DOHH2 (cell line): ENCODE measurements around the gene FARS2.

Experiments used
- H3F3A ChIP-seq: fragments of 200-600 bp; sonication (generic), shearing (Covaris generic); 2 replicates; pipeline ENCODE4 v1.6.0; 2016; ENCODE audit warnings: antibody characterized with exemption, mild to moderate bottlenecking; ENCODE audit not compliant: control insufficient read depth, insufficient read depth
- H3K27ac ChIP-seq: fragments of 200-600 bp; sonication (generic); 2 replicates; pipeline ENCODE4 v1.5.1; 2014; ENCODE audit warnings: low read depth, mild to moderate bottlenecking, low read length, moderate library complexity
- H3K27me3 ChIP-seq: fragments of 200-600 bp; sonication (generic); 2 replicates; pipeline ENCODE4 v1.6.1; 2014; ENCODE audit warnings: mild to moderate bottlenecking, low read length, mixed read lengths; ENCODE audit not compliant: control insufficient read depth
- H3K36me3 ChIP-seq: fragments of 200-600 bp; sonication (generic); 2 replicates; pipeline ENCODE4 v1.6.1; 2014; ENCODE audit warnings: mild to moderate bottlenecking, low read length, moderate library complexity, mixed read lengths; ENCODE audit not compliant: control insufficient read depth
- H3K4me1 ChIP-seq: fragments of 200-600 bp; sonication (generic); 2 replicates; pipeline ENCODE4 v1.6.1; 2014; ENCODE audit warnings: mild to moderate bottlenecking, low read length, mixed read lengths; ENCODE audit not compliant: control insufficient read depth
- H3K4me2 ChIP-seq: fragments of 200-600 bp; sonication (generic); 2 replicates; pipeline ENCODE4 v1.6.0; 2014; ENCODE audit warnings: mild to moderate bottlenecking, low read length, moderate library complexity
- H3K4me3 ChIP-seq: fragments of 200-600 bp; sonication (generic); 2 replicates; pipeline ENCODE4 v1.5.1; 2014; ENCODE audit warnings: mild to moderate bottlenecking, low read length, mixed read lengths
- H3K79me2 ChIP-seq: fragments of 200-600 bp; sonication (generic); 2 replicates; pipeline ENCODE4 v1.6.1; 2014; ENCODE audit warnings: mild to moderate bottlenecking, low read length, mixed read lengths; ENCODE audit not compliant: control insufficient read depth
- H3K9me2 ChIP-seq: fragments of 200-600 bp; sonication (generic); replicated peaks from 2 replicates; pipeline ENCODE4 v1.6.1; 2014; ENCODE audit warnings: mild to moderate bottlenecking, low read length, mixed read lengths; ENCODE audit not compliant: control insufficient read depth
- H3K9me3 ChIP-seq: fragments of 200-600 bp; sonication (generic); 2 replicates; pipeline ENCODE4 v1.6.1; 2014; ENCODE audit warnings: antibody characterized with exemption, low read length, mixed read lengths; ENCODE audit not compliant: control insufficient read depth, insufficient read depth
- H4K20me1 ChIP-seq: fragments of 200-600 bp; sonication (generic); 2 replicates; pipeline ENCODE4 v1.6.0; 2014; ENCODE audit warnings: low read depth, mild to moderate bottlenecking, antibody characterized with exemption, low read length, moderate library complexity; ENCODE audit not compliant: control insufficient read depth, insufficient read depth
- EZH2phosphoT487 ChIP-seq: fragments of 200-600 bp; sonication (generic); IDR thresholded peaks from 2 replicates; pipeline ENCODE4 v1.6.1; 2017; ENCODE audit warnings: borderline replicate concordance, mild to moderate bottlenecking, antibody characterized with exemption, low read length, moderate library complexity, mixed read lengths
- TF ChIP-seq, protein P1 (sequence below): fragments of 200-600 bp; sonication (generic); IDR thresholded peaks from one replicate; pipeline ENCODE4 v1.5.1; 2014; ENCODE audit warnings: antibody characterized with exemption, mild to moderate bottlenecking, low read depth, low read length; ENCODE audit not compliant: poor library complexity, severe bottlenecking

The FARS2 gene

DNA sequence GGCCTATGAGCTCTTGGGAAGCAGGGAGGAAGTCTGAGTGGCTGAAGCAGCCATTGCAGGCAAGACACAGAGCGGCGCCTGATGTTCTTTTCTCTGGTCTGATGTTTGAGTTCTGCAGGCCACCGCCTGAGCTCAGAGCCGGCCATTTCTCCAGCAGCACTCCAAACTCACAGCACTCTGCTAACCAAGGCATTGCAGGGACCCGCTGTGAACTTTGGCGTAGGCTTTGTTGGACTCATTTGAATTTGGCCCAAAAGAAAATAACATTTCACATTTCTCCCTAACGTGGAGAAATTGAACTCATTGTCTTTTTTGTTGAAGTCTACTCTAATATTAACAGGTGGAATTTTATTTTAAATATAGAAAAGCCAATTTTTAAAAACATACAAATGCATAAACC lies 336.1 kb downstream of the FARS2 start:
- no peaks in the 10 kb centered on the region for H3K36me3 ChIP-seq

DNA sequence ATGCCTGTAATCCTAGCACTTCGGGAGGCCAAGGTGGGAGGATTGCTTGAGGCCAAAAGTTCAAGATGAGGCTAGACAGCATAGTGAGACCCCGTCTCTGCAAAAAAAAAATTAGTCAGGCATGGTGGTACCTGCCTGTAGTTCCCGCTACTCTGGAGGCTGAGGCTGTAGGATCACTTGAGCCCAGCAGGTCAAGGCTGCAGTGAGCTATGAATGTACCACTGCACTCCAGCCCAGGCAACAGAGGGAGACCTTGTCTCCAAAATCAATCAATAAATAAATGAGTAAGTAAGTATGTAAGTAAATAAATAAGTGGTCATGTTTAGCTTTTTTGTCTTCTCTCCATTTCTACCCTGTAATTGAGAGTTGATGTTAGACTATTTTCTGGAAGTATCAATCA lies 336.8 kb downstream of the FARS2 start:
- Histone ChIP-seq H4K20me1 (no peaks in the 10 kb centered on the region), H3K79me2 (no peaks in the 10 kb centered on the region), H3K27ac (no peak overlapping the region), H3F3A (no peaks in the 10 kb centered on the region), H3K9me2 (no peaks in the 10 kb centered on the region), H3K4me3 (no peak overlapping the region), H3K36me3 (no peaks in the 10 kb centered on the region), H3K9me3 (no peaks in the 10 kb centered on the region), H3K4me1 (no peaks in the 10 kb centered on the region), H3K4me2 (no peak overlapping the region), H3K27me3 (no peaks in the 10 kb centered on the region)
- TF ChIP-seq, protein P1, sequence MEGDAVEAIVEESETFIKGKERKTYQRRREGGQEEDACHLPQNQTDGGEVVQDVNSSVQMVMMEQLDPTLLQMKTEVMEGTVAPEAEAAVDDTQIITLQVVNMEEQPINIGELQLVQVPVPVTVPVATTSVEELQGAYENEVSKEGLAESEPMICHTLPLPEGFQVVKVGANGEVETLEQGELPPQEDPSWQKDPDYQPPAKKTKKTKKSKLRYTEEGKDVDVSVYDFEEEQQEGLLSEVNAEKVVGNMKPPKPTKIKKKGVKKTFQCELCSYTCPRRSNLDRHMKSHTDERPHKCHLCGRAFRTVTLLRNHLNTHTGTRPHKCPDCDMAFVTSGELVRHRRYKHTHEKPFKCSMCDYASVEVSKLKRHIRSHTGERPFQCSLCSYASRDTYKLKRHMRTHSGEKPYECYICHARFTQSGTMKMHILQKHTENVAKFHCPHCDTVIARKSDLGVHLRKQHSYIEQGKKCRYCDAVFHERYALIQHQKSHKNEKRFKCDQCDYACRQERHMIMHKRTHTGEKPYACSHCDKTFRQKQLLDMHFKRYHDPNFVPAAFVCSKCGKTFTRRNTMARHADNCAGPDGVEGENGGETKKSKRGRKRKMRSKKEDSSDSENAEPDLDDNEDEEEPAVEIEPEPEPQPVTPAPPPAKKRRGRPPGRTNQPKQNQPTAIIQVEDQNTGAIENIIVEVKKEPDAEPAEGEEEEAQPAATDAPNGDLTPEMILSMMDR: no peak
- TF ChIP-seq EZH2phosphoT487: no peak

More for the DNA sequence above, 336.1 kb downstream of the FARS2 start:
- no peaks in the 10 kb centered on the region for H3K79me2 ChIP-seq
- H4K20me1 ChIP-seq: no peaks in the 10 kb centered on the region
- H3K27me3 ChIP-seq: no peaks in the 10 kb centered on the region
- H3K4me1 ChIP-seq: no peaks in the 10 kb centered on the region
- H3K4me2 ChIP-seq: no peak overlapping the region
- H3K27ac ChIP-seq: no peak overlapping the region
- H3K9me2 ChIP-seq: no peaks in the 10 kb centered on the region
- no peaks in the 10 kb centered on the region for H3K9me3 ChIP-seq
- TF ChIP-seq, protein P1: no peak
- no peak for TF ChIP-seq EZH2phosphoT487
- H3K4me3 ChIP-seq: no peak overlapping the region
- no peaks in the 10 kb centered on the region for H3F3A ChIP-seq

DNA sequence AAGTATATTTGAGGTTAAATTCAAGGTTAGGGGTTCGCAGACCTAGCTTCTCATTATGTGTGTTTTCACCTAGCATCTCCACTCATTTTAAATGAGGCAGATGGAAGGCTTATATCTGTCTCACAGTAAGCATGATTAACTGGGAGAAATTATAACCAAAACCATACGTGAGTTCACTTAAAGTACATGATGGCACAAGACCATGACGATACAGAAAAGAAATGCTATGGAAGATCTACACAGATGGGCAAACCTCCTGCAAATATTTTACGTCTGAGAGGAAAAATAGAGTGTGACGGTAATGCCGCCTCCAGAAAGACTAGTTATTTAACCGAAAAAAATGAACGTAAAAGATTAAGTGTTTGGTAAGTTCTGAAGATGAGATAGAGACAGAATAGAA lies 337.8 kb downstream of the FARS2 start:
- no peaks in the 10 kb centered on the region for H3K79me2 ChIP-seq
- no peaks in the 10 kb centered on the region for H3K4me1 ChIP-seq
- no peaks in the 10 kb centered on the region for H3K27me3 ChIP-seq
- H3K9me3 ChIP-seq: no peaks in the 10 kb centered on the region
- no peaks in the 10 kb centered on the region for H3K9me2 ChIP-seq
- no peak overlapping the region for H3K4me3 ChIP-seq
- no peaks in the 10 kb centered on the region for H3F3A ChIP-seq
- TF ChIP-seq, protein P1: no peak
- no peak for TF ChIP-seq EZH2phosphoT487
- no peak overlapping the region for H3K27ac ChIP-seq
- H3K36me3 ChIP-seq: no peaks in the 10 kb centered on the region
- H4K20me1 ChIP-seq: no peaks in the 10 kb centered on the region
- H3K4me2 ChIP-seq: no peak overlapping the region

DNA sequence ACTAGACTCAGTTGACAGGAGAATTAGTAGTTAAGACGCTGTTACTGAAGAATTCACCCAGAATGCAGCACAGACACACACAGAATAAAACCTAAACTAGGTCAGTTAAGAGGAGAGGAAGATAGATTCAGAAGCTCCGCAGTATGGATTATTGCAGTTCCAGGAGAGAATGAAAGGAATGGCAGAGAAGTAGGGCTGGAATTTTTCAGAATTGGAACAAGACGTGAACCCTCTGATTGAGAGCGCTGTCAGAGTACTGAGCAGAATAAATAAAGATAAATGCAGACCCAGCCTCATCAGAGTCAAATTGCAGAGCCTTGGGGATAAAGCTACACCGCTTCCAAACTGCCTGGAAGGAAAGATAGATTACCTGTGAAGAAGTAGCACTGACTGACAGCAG lies 344.6 kb downstream of the FARS2 start:
- TF ChIP-seq EZH2phosphoT487: no peak
- TF ChIP-seq, protein P1: no peak
- H3K27me3 ChIP-seq: no peaks in the 10 kb centered on the region

More for the DNA sequence above, 344.6 kb downstream of the FARS2 start:
- H3K79me2 ChIP-seq: no peaks in the 10 kb centered on the region
- no peak overlapping the region for H3K4me3 ChIP-seq
- H3K4me2 ChIP-seq: no peak overlapping the region
- H3K36me3 ChIP-seq: no peaks in the 10 kb centered on the region
- H3K4me1 ChIP-seq: no peaks in the 10 kb centered on the region
- no peaks in the 10 kb centered on the region for H3K9me3 ChIP-seq
- no peaks in the 10 kb centered on the region for H4K20me1 ChIP-seq
- no peaks in the 10 kb centered on the region for H3K9me2 ChIP-seq
- H3F3A ChIP-seq: no peaks in the 10 kb centered on the region
- no peak overlapping the region for H3K27ac ChIP-seq
